Colonic mucosa (tissue), 4 donors: ENCODE results near the gene TNFRSF21. TPM values are rescaled to one million over a fixed set of nuclear protein-coding genes. Genes with fewer than 3 reads are reported as not detected.
"Not testable (repeated sequence)": the region's sequence is repeated elsewhere in the genome, so short reads cannot be mapped to it uniquely, and the experiment has no call there.

ENCODE experiments used
- DNase-seq: peaks from one replicate; pipeline ENCODE4 v3.0.0-alpha.2; 2020
- H3K27ac ChIP-seq: fragments of 200-600 bp; one replicate; pipeline ENCODE4 v1.8.0; 2021
- H3K27me3 ChIP-seq: fragments of 200-600 bp; one replicate; pipeline ENCODE4 v1.8.0; 2021
- H3K36me3 ChIP-seq: fragments of 200-600 bp; one replicate; pipeline ENCODE4 v1.8.0; 2021
- H3K4me1 ChIP-seq: fragments of 200-600 bp; one replicate; pipeline ENCODE4 v1.8.0; 2021; ENCODE audit warnings: mild to moderate bottlenecking
- H3K4me3 ChIP-seq: fragments of 200-600 bp; one replicate; pipeline ENCODE4 v1.8.0; 2021
- H3K9ac ChIP-seq, 2 donors: one replicate each; pipeline ENCODE4 v1.7.0; 2013; ENCODE audit warnings: control low read depth in 2 of 2, low read depth in 2 of 2, low read length in 2 of 2
- H3K9me3 ChIP-seq: fragments of 200-600 bp; one replicate; pipeline ENCODE4 v1.8.0; 2021
- intact Hi-C: fragments of 100-400 bp; cut with DNase I; formaldehyde crosslinking; loops from one replicate; pipeline ENCODE4 v1.14.1; 2022
- total RNA-seq, 2 donors: library from RNA; stranded (reverse); fragmentation: NEBNext Ultra II Directional in 1 of 2; extraction: Animal tissue kit (Norgen Biotek cat#: 25700) in 1 of 2; gene quantifications; one replicate each; pipeline ENCODE4 v1.2.1, GENCODE V29; 2021
- TF ChIP-seq, protein P1 (sequence below): fragments of 200-600 bp; IDR thresholded peaks from one replicate; pipeline ENCODE4 v1.8.0; 2022; ENCODE audit warnings: antibody characterized with exemption, mild to moderate bottlenecking
- donor health status: healthy.
- donor health status: DM: no; HTN: no; CAD: no.
- donor health status: DM: no; HTN: no; CAD: no.

Gene TNFRSF21
- total RNA-seq, 2 donors from 2014 or later, result 74.0 to 102 TPM

- peak; percentile 65 for DNase-seq
- H3K36me3 ChIP-seq, result no peaks in the 10 kb centered on the region
- H3K27ac ChIP-seq, result peak overlapping the region; percentile 66
- H3K9ac ChIP-seq, result no peak overlapping the region
- TF ChIP-seq, protein P1, sequence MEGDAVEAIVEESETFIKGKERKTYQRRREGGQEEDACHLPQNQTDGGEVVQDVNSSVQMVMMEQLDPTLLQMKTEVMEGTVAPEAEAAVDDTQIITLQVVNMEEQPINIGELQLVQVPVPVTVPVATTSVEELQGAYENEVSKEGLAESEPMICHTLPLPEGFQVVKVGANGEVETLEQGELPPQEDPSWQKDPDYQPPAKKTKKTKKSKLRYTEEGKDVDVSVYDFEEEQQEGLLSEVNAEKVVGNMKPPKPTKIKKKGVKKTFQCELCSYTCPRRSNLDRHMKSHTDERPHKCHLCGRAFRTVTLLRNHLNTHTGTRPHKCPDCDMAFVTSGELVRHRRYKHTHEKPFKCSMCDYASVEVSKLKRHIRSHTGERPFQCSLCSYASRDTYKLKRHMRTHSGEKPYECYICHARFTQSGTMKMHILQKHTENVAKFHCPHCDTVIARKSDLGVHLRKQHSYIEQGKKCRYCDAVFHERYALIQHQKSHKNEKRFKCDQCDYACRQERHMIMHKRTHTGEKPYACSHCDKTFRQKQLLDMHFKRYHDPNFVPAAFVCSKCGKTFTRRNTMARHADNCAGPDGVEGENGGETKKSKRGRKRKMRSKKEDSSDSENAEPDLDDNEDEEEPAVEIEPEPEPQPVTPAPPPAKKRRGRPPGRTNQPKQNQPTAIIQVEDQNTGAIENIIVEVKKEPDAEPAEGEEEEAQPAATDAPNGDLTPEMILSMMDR, result no peak
- H3K9me3 ChIP-seq, result no peaks in the 10 kb centered on the region
- no peak overlapping the region for H3K4me3 ChIP-seq
- H3K27me3 ChIP-seq, result no peaks in the 10 kb centered on the region
- H3K4me1 ChIP-seq, result no peaks in the 10 kb centered on the region
- intact Hi-C loops, result no loop called here
These were observed 79.1 kb downstream of the TNFRSF21 start for GRCh38 chr6:47230579-47230978.

DNA sequence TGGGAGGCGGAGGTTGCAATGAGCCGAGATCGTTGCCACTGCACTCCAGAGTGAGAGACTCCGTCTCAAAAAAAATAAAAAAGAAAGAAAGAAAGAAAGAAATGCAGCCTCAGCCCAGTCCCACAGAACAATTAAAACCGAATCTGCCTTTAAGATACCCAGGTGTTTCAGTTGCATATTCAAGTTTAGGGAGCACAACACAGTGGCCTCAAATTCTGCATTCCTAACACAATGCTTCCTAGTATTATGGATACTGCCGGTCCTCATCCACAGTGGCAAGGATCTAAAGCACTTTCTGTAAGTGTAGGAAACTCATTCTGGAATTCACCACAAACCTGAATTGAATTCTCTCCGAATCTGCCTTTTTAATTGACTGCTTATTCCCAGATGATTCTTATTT lies 80.5 kb downstream of the TNFRSF21 start:
- no peak for DNase-seq
- intact Hi-C loops, result no loop called here
- TF ChIP-seq, protein P1, result no peak
- no peaks in the 10 kb centered on the region for H3K4me1 ChIP-seq
- H3K4me3 ChIP-seq, result no peak overlapping the region
- no peaks in the 10 kb centered on the region for H3K27me3 ChIP-seq
- H3K9me3 ChIP-seq, result no peaks in the 10 kb centered on the region
- no peak overlapping the region for H3K27ac ChIP-seq
- H3K36me3 ChIP-seq, result no peaks in the 10 kb centered on the region
- no peak overlapping the region for H3K9ac ChIP-seq

DNA sequence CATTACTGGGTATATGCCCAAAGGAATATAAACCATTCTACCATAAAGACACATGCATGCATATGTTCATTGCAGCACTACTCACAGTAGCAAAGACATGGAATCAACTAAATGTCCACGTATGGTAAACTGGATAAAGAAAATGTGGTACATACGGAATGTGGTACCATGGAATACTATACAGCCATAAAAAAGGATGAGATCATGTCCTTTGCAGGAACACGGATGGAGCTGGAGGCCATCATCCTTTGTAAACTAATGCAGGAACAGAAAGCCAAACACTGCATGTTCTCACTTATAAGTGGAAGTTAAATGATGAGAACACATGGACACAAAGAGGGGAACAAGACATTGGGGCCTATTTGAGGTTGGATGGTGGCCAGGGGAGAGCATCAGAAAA lies 81.6 kb downstream of the TNFRSF21 start:
- intact Hi-C loops, H3K4me3 ChIP-seq, DNase-seq, H3K36me3 ChIP-seq, H3K27ac ChIP-seq, H3K9ac ChIP-seq, H3K9me3 ChIP-seq, H3K4me1 ChIP-seq, H3K27me3 ChIP-seq: not testable (repeated sequence)

GRCh38 chr6:47223251-47223650 lies 86.5 kb downstream of the TNFRSF21 start:
- H3K27me3 ChIP-seq, DNase-seq, intact Hi-C loops, H3K9me3 ChIP-seq, H3K9ac ChIP-seq, H3K4me3 ChIP-seq, H3K36me3 ChIP-seq, H3K27ac ChIP-seq, H3K4me1 ChIP-seq: not testable (repeated sequence)

- Histone ChIP-seq H3K9ac (no peak overlapping the region), H3K27me3 (no peaks in the 10 kb centered on the region), H3K4me3 (no peak overlapping the region), H3K4me1 (no peaks in the 10 kb centered on the region), H3K27ac (no peak overlapping the region), H3K9me3 (no peaks in the 10 kb centered on the region), H3K36me3 (no peaks in the 10 kb centered on the region)
- DNase-seq, result no peak
- intact Hi-C loops, result no loop called here
- TF ChIP-seq, protein P1, result no peak
These were observed 88.1 kb downstream of the TNFRSF21 start for GRCh38 chr6:47221565-47221964.

- no peaks in the 10 kb centered on the region for H3K9me3 ChIP-seq
- no peak overlapping the region for H3K4me3 ChIP-seq
- H3K36me3 ChIP-seq, result no peaks in the 10 kb centered on the region
- H3K27ac ChIP-seq, result no peak overlapping the region
- no peaks in the 10 kb centered on the region for H3K4me1 ChIP-seq
- TF ChIP-seq, protein P1, result no peak
- intact Hi-C loops, result no loop called here
- no peak overlapping the region for H3K9ac ChIP-seq
- no peak for DNase-seq
- H3K27me3 ChIP-seq, result no peaks in the 10 kb centered on the region
These were observed 100.1 kb downstream of the TNFRSF21 start for GRCh38 chr6:47209632-47210031.

- H3K4me1 ChIP-seq, result peaks cover 3% of the 10 kb centered on the region
- H3K4me3 ChIP-seq, result no peak overlapping the region
- intact Hi-C loops, result no loop called here
- no peaks in the 10 kb centered on the region for H3K36me3 ChIP-seq
- H3K9ac ChIP-seq, result no peak overlapping the region
- no peaks in the 10 kb centered on the region for H3K27me3 ChIP-seq
- no peak overlapping the region for H3K27ac ChIP-seq
- H3K9me3 ChIP-seq, result no peaks in the 10 kb centered on the region
- DNase-seq, result no peak
- TF ChIP-seq, protein P1, result no peak
These were observed 102.4 kb downstream of the TNFRSF21 start for GRCh38 chr6:47207261-47207660.
